GM18858 (cell line): ENCODE data around the gene SMPD4.
"Not testable (repeated sequence)": the region's sequence is repeated elsewhere in the genome, so short reads cannot be mapped to it uniquely, and the experiment has no call there.

Experiments used
- ATAC-seq: cut with Tn5 transposase; IDR thresholded peaks from one replicate; pipeline ENCODE4 v1.9.1; 2021; ENCODE audit not compliant: unreplicated experiment

SMPD4 gene

GRCh38 chr2:130141002-130141401, 40.4 kb downstream of the SMPD4 start:
- ATAC-seq, result not testable (repeated sequence)

- ATAC-seq, result not testable (repeated sequence)
Observed at GRCh38 chr2:130140516-130140915, 40.9 kb downstream of the SMPD4 start.

- ATAC-seq, result not testable (repeated sequence)
Observed at GRCh38 chr2:130139331-130140280, 41.8 kb downstream of the SMPD4 start.

- not testable (repeated sequence) for ATAC-seq
Observed at GRCh38 chr2:130138841-130139251, 42.6 kb downstream of the SMPD4 start.

- not testable (repeated sequence) for ATAC-seq
Observed at GRCh38 chr2:130138326-130138725, 43.1 kb downstream of the SMPD4 start.

GRCh38 chr2:130137118-130137517, 44.3 kb downstream of the SMPD4 start:
- not testable (repeated sequence) for ATAC-seq

- ATAC-seq, result not testable (repeated sequence)
Observed at GRCh38 chr2:130136546-130136945, 44.9 kb downstream of the SMPD4 start.

- no peak for ATAC-seq
Observed at GRCh38 chr2:130135692-130136541, 45.5 kb downstream of the SMPD4 start.

GRCh38 chr2:130129120-130129829, 52.1 kb downstream of the SMPD4 start, which contains the start of gene POTEF:
TSS of gene POTEF (minus strand) at chr2:130129222. CDS start at chr2:130120515, 8,707 bp downstream.
- not testable (repeated sequence) for ATAC-seq

GRCh38 chr2:130128464-130128863, 52.9 kb downstream of the SMPD4 start:
- not testable (repeated sequence) for ATAC-seq

GRCh38 chr2:130127726-130128125, 53.7 kb downstream of the SMPD4 start:
- not testable (repeated sequence) for ATAC-seq

- ATAC-seq, result not testable (repeated sequence)
Observed at GRCh38 chr2:130120924-130121323, 60.5 kb downstream of the SMPD4 start.

- not testable (repeated sequence) for ATAC-seq
Observed at GRCh38 chr2:130102597-130103363, 78.6 kb downstream of the SMPD4 start.
